ENCODE results near the gene UPF1.
"Not testable (repeated sequence)": the region's sequence is repeated elsewhere in the genome, so short reads cannot be mapped to it uniquely, and the experiment has no call there.

The UPF1 gene

GRCh38 chr19:18899624-18900560 is 68.1 kb downstream of the UPF1 start:
- no peak for DNase-seq

- DNase-seq: no peak
Observed at GRCh38 chr19:18900700-18901481, 69.1 kb downstream of the UPF1 start.

GRCh38 chr19:18901491-18901890 is 69.7 kb downstream of the UPF1 start:
- no peak for DNase-seq

DNA sequence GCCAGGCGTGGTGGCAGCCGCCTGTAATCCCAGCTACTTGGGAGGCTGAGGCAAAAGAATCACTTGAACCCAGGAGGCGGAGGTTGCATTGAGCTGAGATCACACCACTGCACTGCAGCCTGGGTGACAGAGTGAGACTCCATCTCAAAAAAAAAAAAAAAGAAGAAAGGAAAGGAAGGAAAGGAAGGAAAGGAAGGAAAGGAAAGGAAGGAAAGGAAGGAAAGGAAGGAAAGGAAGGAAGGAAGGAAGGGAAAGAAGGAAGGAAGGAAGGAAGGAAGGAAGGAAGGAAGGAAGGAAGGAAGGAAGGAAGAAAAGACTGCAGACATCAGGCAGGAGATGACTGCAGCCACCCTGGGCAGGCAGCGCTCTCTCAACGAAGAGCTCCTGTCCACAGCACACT is 70.8 kb downstream of the UPF1 start:
- not testable (repeated sequence) for DNase-seq

GRCh38 chr19:18903156-18904037 is 71.6 kb downstream of the UPF1 start:
- no peak for DNase-seq

DNA sequence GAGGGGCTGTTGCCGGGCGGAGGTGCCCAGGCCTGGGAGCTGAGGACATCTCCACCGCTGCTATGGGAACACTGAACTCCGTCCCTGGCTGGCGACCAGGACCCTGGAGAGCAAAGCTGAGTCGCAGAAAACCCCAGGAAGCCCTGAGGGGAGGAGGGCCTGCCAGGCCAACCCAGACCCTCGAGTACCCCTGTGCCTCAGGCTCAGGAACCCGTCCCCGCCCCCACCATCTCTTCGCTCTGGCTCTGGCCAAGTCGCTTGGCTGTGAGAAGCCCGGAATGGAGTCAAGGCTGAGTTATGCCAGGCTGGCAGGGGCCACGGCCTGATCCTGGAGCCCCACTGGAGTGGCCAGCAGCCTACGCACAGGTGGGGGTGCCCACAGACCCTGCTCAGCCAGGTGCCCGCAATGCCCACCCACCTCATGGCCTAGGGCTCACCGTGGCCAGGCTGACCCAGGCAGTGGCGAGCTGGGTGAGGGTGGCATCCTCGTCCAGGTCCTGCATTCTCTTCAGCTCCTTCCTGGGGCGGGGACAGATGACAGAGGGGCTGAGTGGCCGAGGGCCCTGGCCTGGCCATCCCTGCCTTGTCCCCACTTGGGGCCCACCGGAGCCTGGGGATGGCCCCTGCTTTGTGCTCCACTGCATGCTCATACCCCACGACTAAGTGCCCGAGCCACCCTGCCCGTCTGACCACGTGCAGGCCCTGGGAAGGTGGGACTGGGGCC is 72.7 kb downstream of the UPF1 start:
- DNase-seq: no peak

DNA sequence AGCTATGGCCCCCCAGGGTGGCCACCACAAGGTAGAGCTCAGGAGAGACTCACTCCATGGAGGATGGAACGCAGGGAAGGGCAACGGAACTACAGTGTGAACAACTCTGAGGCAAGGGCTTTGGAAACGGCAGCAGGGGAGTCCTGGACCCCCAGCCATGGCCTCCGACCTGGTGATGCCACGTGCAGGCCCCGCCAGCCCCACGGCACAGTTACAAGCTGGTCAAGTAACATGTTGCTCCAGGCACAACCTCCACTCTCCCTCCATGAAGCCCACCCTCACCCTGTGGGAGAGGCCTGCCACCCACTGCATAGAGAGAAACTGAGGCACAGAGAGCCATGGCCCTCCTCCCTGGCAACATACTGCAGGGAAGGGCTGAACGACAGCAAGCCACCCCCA is 73.3 kb downstream of the UPF1 start:
- DNase-seq: no peak

DNA sequence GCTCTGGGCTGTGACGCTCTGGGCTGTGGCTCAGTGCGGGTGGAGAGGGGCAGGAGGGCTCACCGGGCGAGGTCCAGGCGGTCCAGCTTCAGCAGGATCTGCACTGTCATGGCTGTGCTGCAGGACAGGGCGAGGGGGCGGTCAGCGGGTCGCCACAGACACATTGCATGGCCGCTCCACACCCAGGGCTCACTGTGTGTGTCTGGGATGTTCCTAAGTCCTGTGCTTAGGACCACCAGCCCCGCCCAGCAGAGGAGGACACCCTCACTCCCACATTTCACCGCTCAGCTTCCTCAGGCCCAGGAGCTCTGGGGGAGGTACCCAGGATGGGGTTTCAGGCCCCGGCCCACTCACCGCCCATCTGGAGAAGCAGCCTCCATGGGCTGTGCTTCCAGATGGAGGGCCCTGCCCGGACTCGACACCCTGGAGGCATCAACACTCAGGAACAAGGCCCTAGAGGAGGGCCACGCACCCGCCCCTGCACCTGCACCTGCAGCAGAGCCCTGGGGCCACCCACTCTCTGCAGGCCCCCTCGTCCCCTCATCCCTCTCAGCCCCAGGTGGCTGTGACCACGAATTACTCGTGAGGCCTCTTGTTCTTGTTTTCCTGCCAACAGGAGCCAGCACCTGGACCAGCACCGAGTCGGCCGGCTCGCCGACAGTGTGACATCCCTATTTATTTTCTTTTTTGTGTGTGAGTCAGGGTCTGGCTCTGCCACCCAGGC is 73.9 kb downstream of the UPF1 start:
- DNase-seq: no peak

DNA sequence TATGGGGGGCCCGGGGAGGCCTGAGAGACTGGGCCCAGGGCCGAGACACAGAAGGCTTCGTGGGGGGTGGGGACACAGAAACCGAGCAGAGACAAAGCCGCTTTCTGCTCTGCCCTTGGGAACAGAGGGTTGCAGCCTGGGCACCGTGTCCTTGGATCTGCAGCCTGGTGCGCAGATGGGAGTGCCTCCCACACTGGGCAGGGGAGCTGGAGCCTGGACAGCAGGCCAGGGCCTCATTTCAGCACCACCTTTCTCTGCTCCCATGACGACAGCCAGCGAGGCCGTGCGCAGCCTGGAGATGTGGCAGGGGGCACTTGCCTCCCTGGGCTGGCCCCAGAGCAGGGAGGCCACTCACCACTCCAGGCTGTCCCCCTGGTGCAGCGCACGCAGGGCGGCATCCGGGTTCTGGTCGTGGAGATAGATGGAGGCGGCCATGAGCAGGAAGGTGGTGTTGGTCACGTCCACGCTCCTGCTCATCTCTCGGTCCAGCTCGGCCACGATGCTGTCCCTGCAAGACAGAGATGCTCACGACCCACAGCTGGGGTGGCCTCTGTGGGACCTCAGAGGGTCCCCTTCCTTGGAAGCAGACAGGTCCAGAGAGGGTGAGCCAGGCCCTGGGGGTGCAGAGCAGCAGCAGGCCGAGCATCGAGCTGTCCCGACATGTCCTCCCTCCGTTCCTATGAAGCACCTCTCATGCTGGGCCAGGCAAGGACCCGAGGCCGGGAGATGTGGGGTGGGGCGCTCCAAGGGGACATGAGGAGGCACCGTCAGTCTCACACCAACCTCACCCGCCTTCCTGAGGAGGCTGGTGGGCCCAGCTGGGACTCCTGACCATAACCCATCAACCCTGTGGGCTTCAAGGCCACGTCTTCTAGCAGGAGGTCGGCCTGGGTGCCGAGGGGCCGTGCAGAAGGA is 75.1 kb downstream of the UPF1 start:
- no peak for DNase-seq

DNA sequence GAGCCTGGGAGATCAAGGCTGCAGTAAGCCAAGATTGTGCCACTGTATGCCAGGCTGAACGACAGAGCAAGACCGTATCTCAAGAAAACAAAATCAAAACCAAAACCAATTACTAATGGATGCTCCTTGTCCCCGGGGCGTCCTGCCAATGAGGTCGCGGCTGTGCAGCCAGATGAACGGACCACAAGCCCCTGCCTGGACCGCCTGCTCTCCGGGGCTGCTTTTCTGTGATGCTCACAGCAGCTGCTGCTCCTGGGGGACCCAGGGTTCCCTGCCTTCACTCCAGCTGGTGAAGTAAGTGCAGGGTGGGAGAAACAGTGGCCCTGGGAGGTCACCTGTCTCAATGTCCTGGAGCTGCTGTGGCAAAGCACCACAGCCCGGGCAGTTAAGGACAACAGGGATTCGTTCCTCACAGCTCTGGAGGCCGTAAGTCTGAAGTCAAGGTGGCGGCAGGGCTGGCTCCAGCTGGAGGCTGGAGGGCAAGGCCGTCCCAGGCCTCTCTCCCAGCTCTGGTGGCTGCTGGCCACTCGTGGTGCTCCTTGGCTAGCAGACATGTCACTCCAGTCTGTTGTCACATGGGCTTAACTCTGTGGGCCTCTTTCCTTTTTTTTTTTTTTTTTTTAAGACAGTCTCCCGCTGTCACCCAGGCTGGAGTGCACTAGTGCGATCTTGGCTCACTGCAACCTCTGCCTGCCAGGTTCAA is 77.3 kb downstream of the UPF1 start:
- DNase-seq: no peak

DNA sequence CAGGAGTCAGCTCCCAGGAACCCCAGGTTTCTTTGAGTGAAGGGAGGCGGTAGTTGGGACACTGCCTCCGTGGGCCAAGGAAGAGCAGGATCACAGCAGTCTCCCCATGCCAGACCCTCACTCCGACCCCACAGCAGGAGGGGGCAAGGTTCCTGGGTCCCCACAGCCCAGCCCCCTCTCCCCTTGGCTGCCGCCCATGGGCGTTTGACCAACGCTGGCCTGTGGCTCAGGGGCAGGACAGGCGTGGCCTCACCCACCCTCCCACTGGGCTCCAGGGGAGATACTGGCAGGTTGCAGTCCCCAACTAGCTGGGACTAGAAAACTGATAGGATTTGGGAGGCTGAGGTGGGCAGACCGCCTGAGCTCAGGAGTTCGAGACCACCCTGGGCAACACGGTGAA is 78.3 kb downstream of the UPF1 start:
- DNase-seq: no peak

GRCh38 chr19:18910801-18911436 is 79.2 kb downstream of the UPF1 start:
- no peak for DNase-seq

DNA sequence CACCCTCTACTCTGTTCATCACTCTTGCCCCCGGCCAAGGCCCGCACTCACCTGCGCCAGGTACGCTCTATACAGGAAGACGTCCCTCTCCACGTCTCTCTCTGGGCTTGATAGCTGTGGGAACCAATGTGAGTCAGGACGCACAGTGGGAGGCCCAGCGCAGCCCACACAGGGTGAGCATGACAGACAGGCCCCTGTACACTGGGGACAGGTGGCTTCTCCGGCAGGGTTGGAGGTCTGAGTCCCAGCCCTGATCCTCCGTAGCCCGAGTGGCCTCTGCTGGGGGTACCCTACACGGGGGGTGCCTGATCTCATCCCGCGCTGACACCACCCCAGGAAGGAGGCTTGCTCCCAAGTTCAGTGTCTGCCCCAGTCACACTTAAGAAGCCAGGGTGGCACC is 81.2 kb downstream of the UPF1 start:
- no peak for DNase-seq

GRCh38 chr19:18913466-18913865 is 81.7 kb downstream of the UPF1 start:
- no peak for DNase-seq

GRCh38 chr19:18915639-18916038 is 83.9 kb downstream of the UPF1 start:
- DNase-seq: peak; percentile 47

- not testable (repeated sequence) for DNase-seq
Observed at GRCh38 chr19:18917593-18917992, 85.8 kb downstream of the UPF1 start.
